A673 (cell line): ENCODE results near the gene SMAP2. TPM values are rescaled to one million over a fixed set of nuclear protein-coding genes. Genes with fewer than 3 reads are reported as not detected.

Experiments
- BruUV-seq: library from RNA; stranded (reverse); fragments of 400-500 nt; replicated peaks from 2 replicates; lab custom pipeline; 2021; lab: Mats Ljungman, UMichigan
- CTCF ChIA-PET: fragments of 300-600 bp; sonication (Branson Sonifier 250); formaldehyde crosslinking; loops from one replicate; lab custom pipeline; 2022; ENCODE audit warnings: antibody characterized with exemption; lab: Charles Lee
- POLR2A ChIA-PET: fragments of 300-600 bp; sonication (Branson Sonifier 250); formaldehyde crosslinking; loops from one replicate; lab custom pipeline; 2022; ENCODE audit warnings: antibody characterized with exemption; ENCODE audit not compliant: low non-redundant PET; lab: Charles Lee
- DNase-seq: peaks from one replicate; pipeline ENCODE4 v3.0.0-alpha.2; 2015; ENCODE audit warnings: low spot score
- H3K27ac ChIP-seq: fragments of 200-600 bp; sonication (generic); 2 replicates; pipeline ENCODE4 v1.5.1; 2016; ENCODE audit warnings: mixed run types, low read depth, mild to moderate bottlenecking, mixed read lengths, antibody characterized with exemption, low read length; ENCODE audit not compliant: poor library complexity, severe bottlenecking
- H3K27me3 ChIP-seq: fragments of 200-600 bp; sonication (generic); replicated peaks from 2 replicates; pipeline ENCODE4 v1.6.1; 2017; ENCODE audit warnings: mixed run types, low read depth, mild to moderate bottlenecking, mixed read lengths, antibody characterized with exemption, low read length; ENCODE audit not compliant: insufficient read depth, poor library complexity
- H3K36me3 ChIP-seq: fragments of 200-600 bp; sonication (generic); 2 replicates; pipeline ENCODE4 v1.6.1; 2016; ENCODE audit warnings: mixed run types, mild to moderate bottlenecking, mixed read lengths, antibody characterized with exemption, low read length; ENCODE audit not compliant: insufficient read depth, poor library complexity, severe bottlenecking
- H3K4me1 ChIP-seq: fragments of 200-600 bp; sonication (generic); 2 replicates; pipeline ENCODE4 v1.6.1; 2017; ENCODE audit warnings: mixed run types, mild to moderate bottlenecking, mixed read lengths, antibody characterized with exemption, low read length; ENCODE audit not compliant: insufficient read depth, poor library complexity, severe bottlenecking
- H3K4me3 ChIP-seq: fragments of 200-600 bp; sonication (generic); 2 replicates; pipeline ENCODE4 v1.5.1; 2016; ENCODE audit warnings: low read depth, mixed run types, mild to moderate bottlenecking, mixed read lengths, low read length; ENCODE audit not compliant: poor library complexity, severe bottlenecking
- H3K9me3 ChIP-seq: fragments of 200-600 bp; sonication (generic); 2 replicates; pipeline ENCODE4 v1.6.1; 2016; ENCODE audit warnings: mixed run types, low read depth, mild to moderate bottlenecking, mixed read lengths, antibody characterized with exemption, low read length; ENCODE audit not compliant: poor library complexity, severe bottlenecking
- EZH2 ChIP-seq: fragments of 200-600 bp; sonication (generic); IDR thresholded peaks from 2 replicates; pipeline ENCODE4 v1.6.1; 2017; ENCODE audit warnings: borderline replicate concordance, low read depth, mild to moderate bottlenecking, mixed read lengths, antibody characterized with exemption, low read length; ENCODE audit not compliant: poor library complexity, severe bottlenecking
- intact Hi-C: fragments of 100-400 bp; cut with micrococcal nuclease; formaldehyde crosslinking; loops from one replicate; pipeline ENCODE4 v1.10.0; 2022; ENCODE audit not compliant: unreplicated experiment
- total RNA-seq: library from RNA; stranded (reverse); gene quantifications from 2 replicates; pipeline ENCODE4 v1.2.3, GENCODE V29; 2021
- TF ChIP-seq, protein P1 (sequence below): fragments of 300-800, 200-600 bp; sonication (generic); conservative IDR thresholded peaks from 2 replicates; pipeline ENCODE4 v1.5.1; 2017; ENCODE audit warnings: low read depth, mild to moderate bottlenecking, antibody characterized with exemption, low read length, moderate library complexity, mixed read lengths

Gene SMAP2
- total RNA-seq, 1 experiment from 2014 or later, result 58.5 TPM

DNA sequence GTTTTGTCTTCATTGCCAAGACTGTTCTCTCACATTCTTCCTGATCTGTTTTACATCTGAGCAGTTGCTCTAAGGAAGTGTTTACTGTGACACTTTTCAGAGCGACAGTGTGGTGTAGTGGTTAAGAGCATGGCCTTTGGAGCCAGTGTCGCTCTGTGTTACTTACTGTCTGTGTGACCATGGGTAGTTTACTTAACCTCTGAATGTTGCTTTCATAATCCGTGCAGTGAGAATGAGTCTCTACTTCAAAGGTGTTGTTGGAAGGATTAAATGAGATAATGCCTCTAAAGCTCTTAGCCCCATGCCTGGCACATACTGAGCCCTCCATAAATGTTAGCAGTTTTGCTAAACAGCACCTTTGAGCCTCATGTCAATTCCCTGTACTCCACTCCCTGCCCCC, 40.8 kb downstream of the SMAP2 start:
- intact Hi-C loops, result no loop called here
- CTCF ChIA-PET, result no interaction called here

GRCh38 chr1:40416709-40417108, 43.2 kb downstream of the SMAP2 start:
- Histone ChIP-seq H3K9me3 (no peaks in the 10 kb centered on the region), H3K27ac (no peak overlapping the region), H3K36me3 (peaks cover 52% of the 10 kb centered on the region), H3K4me3 (no peak overlapping the region), H3K27me3 (no peaks in the 10 kb centered on the region), H3K4me1 (no peaks in the 10 kb centered on the region)
- POLR2A ChIA-PET, result interaction anchor here (0.7 kb wide), 1 partner anchor 538 kb away, joined by 13 read pairs; no protein-coding TSS in a partner anchor
- no TSS peak for BruUV-seq
- intact Hi-C loops, result no loop called here
- DNase-seq, result no peak
- TF ChIP-seq, protein P1, sequence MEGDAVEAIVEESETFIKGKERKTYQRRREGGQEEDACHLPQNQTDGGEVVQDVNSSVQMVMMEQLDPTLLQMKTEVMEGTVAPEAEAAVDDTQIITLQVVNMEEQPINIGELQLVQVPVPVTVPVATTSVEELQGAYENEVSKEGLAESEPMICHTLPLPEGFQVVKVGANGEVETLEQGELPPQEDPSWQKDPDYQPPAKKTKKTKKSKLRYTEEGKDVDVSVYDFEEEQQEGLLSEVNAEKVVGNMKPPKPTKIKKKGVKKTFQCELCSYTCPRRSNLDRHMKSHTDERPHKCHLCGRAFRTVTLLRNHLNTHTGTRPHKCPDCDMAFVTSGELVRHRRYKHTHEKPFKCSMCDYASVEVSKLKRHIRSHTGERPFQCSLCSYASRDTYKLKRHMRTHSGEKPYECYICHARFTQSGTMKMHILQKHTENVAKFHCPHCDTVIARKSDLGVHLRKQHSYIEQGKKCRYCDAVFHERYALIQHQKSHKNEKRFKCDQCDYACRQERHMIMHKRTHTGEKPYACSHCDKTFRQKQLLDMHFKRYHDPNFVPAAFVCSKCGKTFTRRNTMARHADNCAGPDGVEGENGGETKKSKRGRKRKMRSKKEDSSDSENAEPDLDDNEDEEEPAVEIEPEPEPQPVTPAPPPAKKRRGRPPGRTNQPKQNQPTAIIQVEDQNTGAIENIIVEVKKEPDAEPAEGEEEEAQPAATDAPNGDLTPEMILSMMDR, result no peak
- TF ChIP-seq EZH2, result no peak
- CTCF ChIA-PET, result no interaction called here

More for the DNA sequence above, 40.8 kb downstream of the SMAP2 start:
- no peak for TF ChIP-seq EZH2
- TF ChIP-seq, protein P1, result no peak
- POLR2A ChIA-PET, result no interaction called here
- Histone ChIP-seq H3K9me3 (no peaks in the 10 kb centered on the region), H3K4me3 (no peak overlapping the region), H3K36me3 (peaks cover 59% of the 10 kb centered on the region), H3K4me1 (no peaks in the 10 kb centered on the region), H3K27me3 (no peaks in the 10 kb centered on the region), H3K27ac (no peak overlapping the region)
- no peak for DNase-seq
- no TSS peak for BruUV-seq

- intact Hi-C loops, result no loop called here
- POLR2A ChIA-PET, result no interaction called here
- TF ChIP-seq, protein P1, result no peak
- TF ChIP-seq EZH2, result no peak
- CTCF ChIA-PET, result no interaction called here
- H3K27me3 ChIP-seq, result no peaks in the 10 kb centered on the region
- H3K27ac ChIP-seq, result no peak overlapping the region
- no TSS peak for BruUV-seq
- H3K9me3 ChIP-seq, result no peaks in the 10 kb centered on the region
- H3K4me3 ChIP-seq, result no peak overlapping the region
- H3K4me1 ChIP-seq, result peaks cover 4% of the 10 kb centered on the region
- peaks cover 29% of the 10 kb centered on the region for H3K36me3 ChIP-seq
- DNase-seq, result peak; percentile 44
Measured at GRCh38 chr1:40421431-40422384, 48.2 kb downstream of the SMAP2 start.
